ENCODE measurements around the gene MBTPS1. TPM values are rescaled to one million over a fixed set of nuclear protein-coding genes. Genes with fewer than 3 reads are reported as not detected.

Gene MBTPS1
- total RNA-seq = 83.7 to 105 TPM (median 88.7 TPM) in 3 replicates
- long read RNA-seq, full-length matches to known transcripts = 156 of 215 reads
- long read RNA-seq, partial matches to known transcripts = 37 of 215 reads
- long read RNA-seq, other reads (novel, unspliced or antisense) = 22 of 215 reads

DNA sequence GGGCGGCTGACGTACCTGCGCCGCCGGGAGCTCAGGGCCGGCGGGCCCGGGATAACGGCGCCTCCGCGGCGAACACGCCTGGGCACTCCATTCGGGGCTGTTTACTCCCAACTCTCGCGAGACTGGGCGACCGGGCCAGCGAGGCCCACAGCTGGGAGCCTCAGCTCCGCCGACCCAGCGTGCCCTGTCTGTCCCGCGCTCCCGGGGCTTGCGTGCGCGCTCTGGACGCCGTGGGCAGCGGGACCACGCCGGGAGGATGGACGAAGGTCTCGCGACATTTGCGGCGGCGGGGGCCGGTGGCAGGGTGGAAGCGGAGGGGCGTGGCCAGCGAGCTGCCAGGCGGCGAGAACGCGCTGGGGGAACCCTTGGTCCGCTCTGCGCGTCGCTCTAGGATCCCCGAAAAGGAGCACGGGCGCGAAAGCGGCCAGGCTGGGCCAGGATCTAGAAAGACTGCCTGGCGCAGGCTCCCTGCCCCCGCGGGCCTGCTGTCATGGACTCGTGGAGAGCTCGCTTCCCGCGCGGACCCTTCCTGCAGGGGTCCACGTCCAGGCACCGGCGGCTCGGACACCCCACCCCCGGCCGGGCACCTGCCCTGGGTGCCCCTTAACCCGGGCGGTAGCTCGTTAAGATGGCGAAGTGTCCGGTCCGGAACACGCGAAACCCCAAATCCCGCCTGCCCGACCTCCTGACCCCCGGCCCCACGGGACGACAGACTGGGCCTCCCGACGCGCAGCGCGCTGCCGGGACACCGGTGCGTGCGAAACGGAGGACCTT, at the start of gene MBTPS1:
Gene MBTPS1, minus strand, starts transcription at position 223 of the 774 bp plus-strand sequence. CDS start 15,159 bp downstream, outside the sequence.
- H3K27ac Mint-ChIP-seq (ENCODE audit: unreplicated experiment) = peak within 1 kb of the TSS; percentile 94

GRCh38 chr16:84165746-84166145, 49.0 kb upstream of the MBTPS1 start:
- no peak for DNase-seq (ENCODE audit: low spot score)
- Mint-ChIP-seq H3K27ac (ENCODE audit: unreplicated experiment) (no peak overlapping the region), H3K36me3 (ENCODE audit: low read depth) (no peaks in the 10 kb centered on the region), H3K4me3 (ENCODE audit: unreplicated experiment) (no peak overlapping the region), H3K9me3 (ENCODE audit: low read depth) (no peaks in the 10 kb centered on the region), H3K4me1 (ENCODE audit: low read depth) (no peaks in the 10 kb centered on the region), H3K27me3 (ENCODE audit: low read depth) (peaks cover 37% of the 10 kb centered on the region)
- TF ChIP-seq CTCF (IDR thresholded peaks at IDR 0.05) = no peak

More for the DNA sequence above, at the start of gene MBTPS1:
- H3K4me1 Mint-ChIP-seq (ENCODE audit: low read depth) = peaks cover 25% of the 10 kb centered on the region
- no peaks in the 10 kb centered on the region for H3K9me3 Mint-ChIP-seq (ENCODE audit: low read depth)
- H3K27me3 Mint-ChIP-seq (ENCODE audit: low read depth) = no peaks in the 10 kb centered on the region
- peaks cover 2% of the 10 kb centered on the region for H3K36me3 Mint-ChIP-seq (ENCODE audit: low read depth)
- H3K4me3 Mint-ChIP-seq (ENCODE audit: unreplicated experiment) = peak within 1 kb of the TSS; percentile 90
- DNase-seq (ENCODE audit: low spot score) = peak; percentile 100
- TF ChIP-seq CTCF (IDR thresholded peaks at IDR 0.05) = peak; percentile 12

DNA sequence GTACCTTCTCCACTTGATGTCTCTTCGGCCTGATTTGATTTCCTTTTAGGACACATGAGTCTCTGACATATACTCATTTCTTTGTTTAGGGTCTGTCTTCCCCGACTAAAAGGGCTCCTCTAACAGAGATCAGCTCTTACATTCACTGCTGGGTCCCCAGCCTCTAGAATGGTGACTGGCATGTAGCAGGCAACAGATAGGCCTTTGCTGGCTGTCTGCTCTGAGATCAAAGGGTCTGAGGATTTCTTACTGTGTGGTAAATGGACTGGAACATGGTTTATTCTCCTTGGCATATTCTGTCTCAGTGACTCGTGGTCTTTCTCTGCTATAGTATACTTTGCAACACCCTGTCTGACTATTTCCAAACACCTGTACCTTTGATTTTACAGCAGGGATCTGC, 45.1 kb upstream of the MBTPS1 start:
- Mint-ChIP-seq H3K4me3 (ENCODE audit: unreplicated experiment) (no peak overlapping the region), H3K27me3 (ENCODE audit: low read depth) (peaks cover 42% of the 10 kb centered on the region), H3K9me3 (ENCODE audit: low read depth) (no peaks in the 10 kb centered on the region), H3K4me1 (ENCODE audit: low read depth) (no peaks in the 10 kb centered on the region), H3K36me3 (ENCODE audit: low read depth) (no peaks in the 10 kb centered on the region), H3K27ac (ENCODE audit: unreplicated experiment) (no peak overlapping the region)
- no peak for TF ChIP-seq CTCF (IDR thresholded peaks at IDR 0.05)
- no peak for DNase-seq (ENCODE audit: low spot score)

GRCh38 chr16:84161037-84161436, 44.3 kb upstream of the MBTPS1 start:
- Mint-ChIP-seq H3K4me1 (ENCODE audit: low read depth) (peaks cover 3% of the 10 kb centered on the region), H3K27ac (ENCODE audit: unreplicated experiment) (no peak overlapping the region), H3K4me3 (ENCODE audit: unreplicated experiment) (no peak overlapping the region), H3K9me3 (ENCODE audit: low read depth) (peaks cover 3% of the 10 kb centered on the region), H3K27me3 (ENCODE audit: low read depth) (peaks cover 38% of the 10 kb centered on the region), H3K36me3 (ENCODE audit: low read depth) (no peaks in the 10 kb centered on the region)
- no peak for DNase-seq (ENCODE audit: low spot score)
- TF ChIP-seq CTCF (IDR thresholded peaks at IDR 0.05) = no peak

- H3K27me3 Mint-ChIP-seq (ENCODE audit: low read depth) = peaks cover 31% of the 10 kb centered on the region
- peaks cover 5% of the 10 kb centered on the region for H3K9me3 Mint-ChIP-seq (ENCODE audit: low read depth)
- peaks cover 3% of the 10 kb centered on the region for H3K4me1 Mint-ChIP-seq (ENCODE audit: low read depth)
- no peak for TF ChIP-seq CTCF (IDR thresholded peaks at IDR 0.05)
- no peaks in the 10 kb centered on the region for H3K36me3 Mint-ChIP-seq (ENCODE audit: low read depth)
- H3K4me3 Mint-ChIP-seq (ENCODE audit: unreplicated experiment) = no peak overlapping the region
- DNase-seq (ENCODE audit: low spot score) = no peak
- no peak overlapping the region for H3K27ac Mint-ChIP-seq (ENCODE audit: unreplicated experiment)
These were observed 43.1 kb upstream of the MBTPS1 start for GRCh38 chr16:84159800-84160199.
